Cardiac muscle cell (in vitro differentiated cells and primary cell): ENCODE data around the gene SOWAHD. TPM values are rescaled to one million over a fixed set of nuclear protein-coding genes. Genes with fewer than 3 reads are reported as not detected.

Experiments
- DNase-seq, 2 donors: peaks; one replicate each; pipeline versions ENCODE4 v3.0.0 to v3.0.0-alpha.2; 2010 to 2017; ENCODE audit warnings: low read depth in 1 of 2, low spot score in 1 of 2
- H3K27ac ChIP-seq: fragments of 200-600 bp; sonication (generic); 2 replicates; pipeline ENCODE4 v1.5.1; 2016
- H3K27me3 ChIP-seq: fragments of 200-600 bp; sonication (generic); 2 replicates; pipeline ENCODE4 v1.6.0; 2016; ENCODE audit warnings: control low read depth
- H3K36me3 ChIP-seq: fragments of 200-600 bp; sonication (generic); 2 replicates; pipeline ENCODE4 v1.5.1; 2016; ENCODE audit warnings: control low read depth
- H3K4me1 ChIP-seq: fragments of 200-600 bp; sonication (generic); 2 replicates; pipeline ENCODE4 v1.8.1; 2017; ENCODE audit warnings: low read depth, mild to moderate bottlenecking, mixed run types
- H3K4me3 ChIP-seq: fragments of 200-600 bp; sonication (generic); 2 replicates; pipeline ENCODE4 v1.5.1; 2016; ENCODE audit warnings: mild to moderate bottlenecking
- H3K9me3 ChIP-seq: fragments of 200-600 bp; sonication (generic); 2 replicates; pipeline ENCODE4 v1.5.1; 2017; ENCODE audit warnings: low read depth, mild to moderate bottlenecking, control low read depth
- CTCF ChIP-seq: IDR thresholded peaks from 2 replicates; pipeline ENCODE4 v1.5.1; 2012; ENCODE audit warnings: low read depth, mild to moderate bottlenecking, low read length
- polyA plus RNA-seq: library from polyadenylated mRNA; unstranded; fragments of >200 nt; fragmentation: Nextera tagmentation; extraction: Ambion mirVana; gene quantifications from 2 replicates; pipeline ENCODE4 v1.2.1, GENCODE V29; 2016
- total RNA-seq: library from RNA; depleted of rRNA; stranded (reverse); fragments of >200 nt; gene quantifications from 2 replicates; pipeline ENCODE4 v1.2.3, GENCODE V29; 2016

Gene SOWAHD
- total and polyA plus RNA-seq, 2 experiments from 2014 or later, result 1.2 to 1.3 TPM

- Histone ChIP-seq H3K4me1 (no peaks in the 10 kb centered on the region), H3K9me3 (no peaks in the 10 kb centered on the region), H3K27me3 (no peaks in the 10 kb centered on the region), H3K36me3 (no peaks in the 10 kb centered on the region), H3K4me3 (no peak overlapping the region), H3K27ac (no peak overlapping the region)
- no peak for TF ChIP-seq CTCF
- no peak for DNase-seq
Measured at GRCh38 chrX:119775517-119776238, 17.3 kb downstream of the SOWAHD start.

GRCh38 chrX:119778829-119779228 is 20.4 kb downstream of the SOWAHD start:
- DNase-seq, result no peak
- no peak overlapping the region for H3K4me3 ChIP-seq
- TF ChIP-seq CTCF, result no peak

GRCh38 chrX:119783026-119783425 is 24.6 kb downstream of the SOWAHD start:
- Histone ChIP-seq H3K4me1 (no peaks in the 10 kb centered on the region), H3K4me3 (no peak overlapping the region), H3K27ac (no peak overlapping the region), H3K27me3 (no peaks in the 10 kb centered on the region), H3K9me3 (no peaks in the 10 kb centered on the region), H3K36me3 (peaks cover 17% of the 10 kb centered on the region)
- DNase-seq, result no peak
- no peak for TF ChIP-seq CTCF

More at GRCh38 chrX:119778829-119779228, 20.4 kb downstream of the SOWAHD start:
- Histone ChIP-seq H3K9me3 (no peaks in the 10 kb centered on the region), H3K4me1 (no peaks in the 10 kb centered on the region), H3K27ac (no peak overlapping the region), H3K27me3 (no peaks in the 10 kb centered on the region), H3K36me3 (no peaks in the 10 kb centered on the region)

- Histone ChIP-seq H3K9me3 (no peaks in the 10 kb centered on the region), H3K4me3 (no peak overlapping the region), H3K27me3 (no peaks in the 10 kb centered on the region), H3K27ac (no peak overlapping the region), H3K36me3 (peaks cover 17% of the 10 kb centered on the region), H3K4me1 (peaks cover 3% of the 10 kb centered on the region)
- DNase-seq, result peak in 1 of 2 donors; percentile 41
- peak; percentile 59 for TF ChIP-seq CTCF
Measured at GRCh38 chrX:119784747-119785446, 26.5 kb downstream of the SOWAHD start.

GRCh38 chrX:119790977-119791436 is 32.6 kb downstream of the SOWAHD start:
- peaks cover 3% of the 10 kb centered on the region for H3K4me1 ChIP-seq
- peak; percentile 17 to 45 for DNase-seq
- TF ChIP-seq CTCF, result peak; percentile 15
- H3K36me3 ChIP-seq, result peaks cover 6% of the 10 kb centered on the region
- peak overlapping the region; percentile 63 for H3K4me3 ChIP-seq
- H3K9me3 ChIP-seq, result no peaks in the 10 kb centered on the region
- peak overlapping the region; percentile 99 for H3K27ac ChIP-seq
- H3K27me3 ChIP-seq, result no peaks in the 10 kb centered on the region
